ENCODE measurements around the gene NUP133. TPM values are rescaled to one million over a fixed set of nuclear protein-coding genes. Genes with fewer than 3 reads are reported as not detected.
"Not testable (repeated sequence)": the region's sequence is repeated elsewhere in the genome, so short reads cannot be mapped to it uniquely, and the experiment has no call there.

NUP133 gene
- polyA plus RNA-seq, 10 donors, result 22.8 to 34.2 (median 30.7) TPM

GRCh38 chr1:229420765-229421164 is 87.4 kb downstream of the NUP133 start:
- DNase-seq, result no peak

DNA sequence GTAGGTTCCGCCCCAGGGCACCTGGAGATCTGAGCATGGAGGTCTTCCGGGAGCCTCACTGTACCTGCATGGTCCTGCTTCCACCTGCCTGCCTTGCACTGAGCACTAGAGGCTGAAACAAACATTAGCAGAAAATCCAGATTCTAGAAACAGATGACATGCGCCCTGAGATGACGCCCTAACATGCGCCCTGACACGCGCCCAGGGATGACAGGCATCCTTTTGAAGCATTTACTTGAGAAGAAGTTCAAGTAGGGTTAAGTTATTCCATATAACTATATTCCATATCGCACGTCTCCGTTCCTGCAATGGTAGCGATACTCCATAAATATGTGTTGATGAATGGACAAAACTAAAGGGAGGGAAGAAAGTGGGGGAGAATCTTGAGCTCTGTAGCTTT is 87.9 kb downstream of the NUP133 start:
- DNase-seq, result no peak

- DNase-seq, result not testable (repeated sequence)
Observed at GRCh38 chr1:229418586-229418985, 89.6 kb downstream of the NUP133 start.

GRCh38 chr1:229412810-229413209 is 95.3 kb downstream of the NUP133 start:
- not testable (repeated sequence) for DNase-seq

DNA sequence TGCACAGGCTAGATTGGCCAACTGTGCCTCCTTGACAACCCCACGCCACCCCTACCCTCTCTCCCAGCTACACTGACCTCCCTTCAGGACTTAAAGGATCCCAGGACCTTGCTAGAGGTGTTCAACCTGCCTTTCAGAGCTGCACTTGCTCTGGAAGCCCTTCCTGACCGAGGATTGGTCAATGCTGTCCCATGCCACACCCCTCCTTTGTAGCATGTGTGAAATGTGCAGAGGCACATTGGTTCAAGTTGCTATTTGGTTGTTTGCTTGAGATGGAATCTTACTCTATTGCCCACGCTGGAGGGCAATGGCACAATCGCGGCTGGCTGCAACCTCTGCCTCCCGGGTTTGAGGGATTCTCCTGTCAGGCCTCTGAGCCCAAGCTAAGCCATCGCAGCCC is 96.1 kb downstream of the NUP133 start:
- no peak for DNase-seq

- no peak for DNase-seq
Observed at GRCh38 chr1:229411434-229412055, 96.6 kb downstream of the NUP133 start.

GRCh38 chr1:229410692-229411433 is 97.3 kb downstream of the NUP133 start:
- DNase-seq, result peak; percentile 63 to 74 (median 65)

DNA sequence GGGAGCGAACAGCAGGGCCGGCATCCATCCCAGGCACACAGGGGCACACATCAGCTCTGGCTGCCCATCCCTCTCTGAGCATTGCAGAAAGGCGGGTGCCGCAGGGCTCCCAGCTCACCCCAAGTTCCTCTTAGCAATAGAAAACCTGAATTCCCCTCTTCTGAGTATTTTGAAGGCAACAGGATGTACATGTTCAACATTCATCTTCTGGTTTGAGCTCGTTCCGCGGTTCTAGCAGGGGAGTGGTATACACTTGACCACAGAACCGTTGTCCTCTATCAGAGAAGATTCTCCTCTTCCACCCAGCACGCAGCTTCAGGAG is 97.8 kb downstream of the NUP133 start:
- DNase-seq, result no peak

GRCh38 chr1:229409616-229410369 is 98.3 kb downstream of the NUP133 start:
- DNase-seq, result peak in 1 of 3 donors; percentile 32

DNA sequence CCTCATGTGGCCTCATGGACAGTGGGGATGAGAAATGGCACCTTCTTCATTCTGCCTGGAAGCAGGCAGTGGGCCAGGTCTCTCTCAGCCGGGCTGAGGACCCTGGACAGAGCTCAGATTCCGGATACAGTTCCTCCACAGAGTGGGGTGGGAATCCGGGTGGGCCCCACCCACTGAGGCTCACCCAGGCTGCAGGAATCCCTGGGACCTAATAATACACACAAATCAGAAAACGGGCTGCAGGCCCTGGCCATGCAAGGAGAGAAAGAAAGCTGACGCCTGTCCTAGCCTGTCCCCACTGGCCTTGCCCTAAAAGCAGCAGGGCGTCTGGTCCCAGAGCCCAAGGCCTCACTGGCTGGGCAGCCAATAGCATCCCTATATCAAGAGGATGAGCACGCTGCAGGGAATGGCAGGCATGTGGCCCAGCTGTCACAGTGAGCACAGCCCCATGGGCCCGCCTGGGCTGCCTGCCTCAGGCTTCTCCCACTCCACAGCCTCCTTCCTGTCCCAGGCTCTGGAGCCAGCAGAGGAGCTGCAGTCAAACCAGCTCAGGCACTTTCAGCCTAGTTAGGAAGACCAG is 99.6 kb downstream of the NUP133 start:
- peak; percentile 64 to 71 (median 70) for DNase-seq

DNA sequence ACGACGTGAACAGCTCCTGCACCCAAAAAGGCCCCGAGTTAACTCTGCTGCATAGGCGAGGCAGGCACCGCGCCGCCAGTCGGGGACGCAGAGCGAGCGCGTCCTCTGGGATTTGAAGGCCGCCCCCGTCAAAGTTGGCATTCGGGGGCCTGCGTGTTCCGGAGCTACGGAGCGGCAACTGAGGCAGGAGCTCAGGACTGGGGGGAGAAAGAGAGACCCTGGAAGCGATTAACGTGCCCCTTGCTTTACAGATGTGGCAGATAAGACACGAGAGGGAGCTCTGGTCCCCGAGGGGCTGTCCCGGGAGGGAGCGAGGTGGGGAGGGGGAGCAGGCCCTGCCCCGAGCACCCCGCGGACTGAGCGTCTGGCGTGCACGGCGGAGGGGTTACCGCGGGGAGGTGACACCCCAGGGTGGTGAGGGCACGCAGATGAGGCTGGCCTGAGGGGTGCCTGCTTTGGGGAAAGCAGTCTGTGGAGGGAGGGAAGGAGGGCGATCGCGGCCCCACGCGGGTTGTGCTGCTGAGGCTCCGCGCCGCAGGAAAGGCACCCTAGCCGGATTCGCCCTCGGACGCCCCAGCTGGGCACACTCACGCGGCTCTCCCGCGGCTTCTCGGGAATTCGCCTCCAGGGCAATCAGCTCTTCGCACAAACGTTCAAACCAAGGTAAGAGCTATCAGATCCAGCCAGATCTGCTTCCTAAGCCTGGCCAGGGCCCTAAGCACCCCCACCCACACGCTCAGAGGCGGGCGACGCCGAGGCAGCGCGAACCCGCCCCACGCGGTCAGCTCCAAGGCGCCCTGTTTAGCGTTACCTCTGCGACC is 100.7 kb downstream of the NUP133 start:
- DNase-seq, result peak in 1 of 3 donors; percentile 9

DNA sequence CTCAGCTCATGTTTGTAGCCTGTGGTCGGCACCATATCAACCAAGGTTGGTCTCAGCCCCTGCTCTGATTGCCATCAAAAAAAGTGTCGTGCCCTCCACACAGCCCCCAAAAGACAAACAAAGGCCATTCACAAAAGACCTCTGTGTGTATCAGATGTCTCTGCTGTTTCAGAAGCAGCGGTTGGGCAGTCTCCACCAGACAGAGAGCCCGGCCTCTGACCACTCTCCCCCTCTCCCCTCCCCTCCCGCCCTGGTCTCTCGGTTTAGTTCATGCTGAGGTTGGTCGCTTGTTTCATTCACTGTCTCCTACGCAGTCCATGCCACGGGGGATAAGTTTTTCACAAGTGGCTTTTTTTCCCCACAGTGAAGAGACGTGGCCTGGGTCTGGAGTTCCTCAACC is 101.3 kb downstream of the NUP133 start:
- peak in 1 of 3 donors; percentile 35 for DNase-seq

DNA sequence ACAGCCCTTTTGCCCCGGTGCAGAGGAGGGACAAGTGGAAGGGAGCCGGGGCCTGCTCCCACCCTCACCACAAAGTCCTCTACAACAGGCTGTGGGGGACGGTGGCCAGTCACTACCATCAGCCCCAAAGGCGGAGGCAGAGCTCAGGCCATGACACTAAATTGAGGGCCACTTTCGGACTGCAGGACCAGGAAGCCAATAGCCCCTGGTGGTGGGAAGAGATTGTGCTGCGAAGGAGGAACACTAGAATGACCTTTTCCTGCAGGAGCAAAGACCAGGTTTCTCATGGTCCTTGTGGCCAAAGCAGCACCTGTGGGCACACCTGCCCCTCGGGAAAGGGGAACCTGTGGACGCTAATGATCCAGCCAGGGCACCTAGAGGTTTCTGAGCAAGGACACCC is 104.6 kb downstream of the NUP133 start:
- no peak for DNase-seq

- DNase-seq, result no peak
Observed at GRCh38 chr1:229402993-229403392, 105.1 kb downstream of the NUP133 start.

DNA sequence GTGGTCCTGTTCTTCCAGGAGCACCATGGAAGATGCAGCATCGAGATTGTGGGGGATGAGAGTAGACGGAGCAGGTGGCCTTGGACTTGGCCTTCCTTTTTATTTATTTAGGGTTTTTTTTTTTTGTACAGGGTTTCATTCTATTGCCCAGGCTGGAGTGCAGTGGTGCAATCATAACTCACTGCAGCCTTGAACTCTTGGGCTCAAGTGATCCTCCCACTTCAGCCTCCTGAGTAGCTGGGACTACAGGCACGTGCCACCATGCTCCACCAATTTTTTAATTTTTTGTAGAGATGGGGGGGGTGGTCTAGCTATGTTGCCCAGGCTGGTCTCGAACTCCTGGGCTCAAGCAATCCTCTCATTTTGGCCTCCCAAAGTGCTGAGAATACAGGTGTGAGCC is 105.8 kb downstream of the NUP133 start:
- not testable (repeated sequence) for DNase-seq

GRCh38 chr1:229397762-229398161 is 110.4 kb downstream of the NUP133 start:
- no peak for DNase-seq

GRCh38 chr1:229396585-229397206 is 111.4 kb downstream of the NUP133 start:
- DNase-seq, result no peak

- DNase-seq, result not testable (repeated sequence)
Observed at GRCh38 chr1:229394517-229394916, 113.6 kb downstream of the NUP133 start.

GRCh38 chr1:229392936-229393335 is 115.2 kb downstream of the NUP133 start:
- no peak for DNase-seq

Data from muscle of back (tissue), 11 donors.